GM21717 (cell line): ENCODE results near the gene KMT2C.
"Not testable (repeated sequence)": the region's sequence is repeated elsewhere in the genome, so short reads cannot be mapped to it uniquely, and the experiment has no call there.

Experiments
- ATAC-seq: cut with Tn5 transposase; IDR thresholded peaks from one replicate; pipeline ENCODE4 v1.9.1; 2021; ENCODE audit warnings: mild to moderate bottlenecking, moderate library complexity; ENCODE audit not compliant: unreplicated experiment

The KMT2C gene

GRCh38 chr7:152328234-152328633 lies 107.6 kb downstream of the KMT2C start:
- ATAC-seq, result no peak

- no peak for ATAC-seq
Observed at GRCh38 chr7:152315845-152316244, 120.0 kb downstream of the KMT2C start.

GRCh38 chr7:152313831-152314604 lies 121.8 kb downstream of the KMT2C start:
- no peak for ATAC-seq

- no peak for ATAC-seq
Observed at GRCh38 chr7:152313217-152313616, 122.6 kb downstream of the KMT2C start.

GRCh38 chr7:152312316-152312715 lies 123.5 kb downstream of the KMT2C start:
- no peak for ATAC-seq

- ATAC-seq, result no peak
Observed at GRCh38 chr7:152307902-152308301, 127.9 kb downstream of the KMT2C start.

- ATAC-seq, result not testable (repeated sequence)
Observed at GRCh38 chr7:152299542-152300143, 136.2 kb downstream of the KMT2C start.

GRCh38 chr7:152292897-152293296 lies 142.9 kb downstream of the KMT2C start:
- ATAC-seq, result no peak

GRCh38 chr7:152286972-152287371 lies 148.8 kb downstream of the KMT2C start:
- ATAC-seq, result not testable (repeated sequence)

- ATAC-seq, result not testable (repeated sequence)
Observed at GRCh38 chr7:152286219-152286618, 149.6 kb downstream of the KMT2C start.

- not testable (repeated sequence) for ATAC-seq
Observed at GRCh38 chr7:152284998-152285397, 150.8 kb downstream of the KMT2C start.

- not testable (repeated sequence) for ATAC-seq
Observed at GRCh38 chr7:152277687-152278086, 158.1 kb downstream of the KMT2C start.

- not testable (repeated sequence) for ATAC-seq
Observed at GRCh38 chr7:152270427-152270826, 165.4 kb downstream of the KMT2C start.

- ATAC-seq, result not testable (repeated sequence)
Observed at GRCh38 chr7:152266859-152267258, 168.9 kb downstream of the KMT2C start.

- not testable (repeated sequence) for ATAC-seq
Observed at GRCh38 chr7:152264915-152265314, 170.9 kb downstream of the KMT2C start.

- ATAC-seq, result not testable (repeated sequence)
Observed at GRCh38 chr7:152262146-152262545, 173.7 kb downstream of the KMT2C start.

- ATAC-seq, result not testable (repeated sequence)
Observed at GRCh38 chr7:152259645-152260044, 176.2 kb downstream of the KMT2C start.

- not testable (repeated sequence) for ATAC-seq
Observed at GRCh38 chr7:152247851-152248250, 188.0 kb downstream of the KMT2C start.

- not testable (repeated sequence) for ATAC-seq
Observed at GRCh38 chr7:152245417-152245816, 190.4 kb downstream of the KMT2C start.

- not testable (repeated sequence) for ATAC-seq
Observed at GRCh38 chr7:152243464-152243863, 192.3 kb downstream of the KMT2C start.

GRCh38 chr7:152241301-152241700 lies 194.5 kb downstream of the KMT2C start:
- ATAC-seq, result not testable (repeated sequence)

GRCh38 chr7:152236306-152236705 lies 199.5 kb downstream of the KMT2C start:
- ATAC-seq, result not testable (repeated sequence)
